C4-2B (cell line): ENCODE measurements around the gene LCP2.

Experiments used
- CTCF ChIP-seq: fragments of 450-650 bp; conservative IDR thresholded peaks from 2 replicates; pipeline ENCODE4 v1.5.1; 2017; ENCODE audit warnings: mild to moderate bottlenecking
- ZFX ChIP-seq: fragments of 450-650 bp; IDR thresholded peaks from 2 replicates; pipeline ENCODE4 v1.6.1; 2017

DNA sequence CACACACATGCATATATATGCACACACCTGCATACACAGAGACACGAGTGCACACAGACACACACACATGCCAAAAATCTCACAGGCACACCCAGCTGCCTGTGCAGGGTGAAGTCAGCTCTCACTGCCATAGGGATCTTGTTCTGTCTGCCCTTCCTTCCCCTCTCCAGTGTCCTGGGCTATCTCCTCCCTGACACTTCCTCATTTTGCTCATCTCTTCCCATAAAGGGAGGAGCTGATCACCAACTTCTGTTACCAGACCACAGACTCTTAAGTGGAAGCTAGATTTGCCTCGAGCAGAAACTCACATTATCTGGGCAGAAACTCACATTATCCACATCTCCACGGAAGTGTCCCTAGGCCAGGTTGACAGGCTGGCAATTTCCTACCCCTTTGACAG lies 28.7 kb downstream of the LCP2 start:
- no peak for TF ChIP-seq CTCF
- no peak for TF ChIP-seq ZFX
